NCI-H2171 treated with DMSO at 0.1 percent for 48 hours (cell line): ENCODE results near the gene GPR137.
"Not testable (repeated sequence)": the region's sequence is repeated elsewhere in the genome, so short reads cannot be mapped to it uniquely, and the experiment has no call there.

Experiments
- DNase-seq: peaks from one replicate; lab custom pipeline; 2025; lab: John Stamatoyannopoulos, UW

Gene GPR137

DNA sequence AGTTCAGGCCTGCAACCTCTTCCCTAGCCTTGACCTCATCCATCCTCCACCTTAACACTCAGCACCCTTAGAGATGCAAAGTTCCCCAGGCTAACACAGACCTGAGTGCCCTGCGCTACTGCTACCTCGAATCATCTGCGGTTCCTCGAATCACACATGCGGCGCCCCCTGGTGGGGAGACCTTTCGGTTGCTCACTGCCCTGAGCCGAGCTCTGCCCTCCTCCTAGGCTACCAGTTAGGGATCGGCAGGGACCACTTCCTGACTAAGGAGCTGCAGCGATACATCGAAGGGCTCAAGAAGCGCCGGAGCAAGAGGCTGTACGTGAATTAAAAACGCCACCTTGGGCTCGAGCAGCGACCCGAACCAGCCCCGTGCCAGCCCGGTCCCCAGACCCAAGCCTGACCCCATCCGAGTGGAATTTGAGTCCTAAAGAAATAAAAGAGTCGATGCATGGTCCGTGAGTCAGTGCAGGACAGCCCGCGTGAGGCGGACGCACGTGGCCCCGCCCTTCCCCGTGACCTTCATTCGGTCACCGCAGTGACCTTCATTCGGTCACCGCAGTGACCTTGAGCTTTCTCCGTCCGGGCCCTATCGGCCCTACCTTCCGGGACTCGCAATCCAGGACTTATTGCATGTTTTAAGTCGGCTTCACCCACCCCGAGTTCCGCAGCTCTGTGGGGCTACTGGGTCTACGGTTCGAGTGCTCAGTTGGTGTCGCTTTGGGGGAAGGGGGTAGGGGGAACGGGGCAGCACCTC is 18.8 kb downstream of the GPR137 start:
- DNase-seq = peak; percentile 85

DNA sequence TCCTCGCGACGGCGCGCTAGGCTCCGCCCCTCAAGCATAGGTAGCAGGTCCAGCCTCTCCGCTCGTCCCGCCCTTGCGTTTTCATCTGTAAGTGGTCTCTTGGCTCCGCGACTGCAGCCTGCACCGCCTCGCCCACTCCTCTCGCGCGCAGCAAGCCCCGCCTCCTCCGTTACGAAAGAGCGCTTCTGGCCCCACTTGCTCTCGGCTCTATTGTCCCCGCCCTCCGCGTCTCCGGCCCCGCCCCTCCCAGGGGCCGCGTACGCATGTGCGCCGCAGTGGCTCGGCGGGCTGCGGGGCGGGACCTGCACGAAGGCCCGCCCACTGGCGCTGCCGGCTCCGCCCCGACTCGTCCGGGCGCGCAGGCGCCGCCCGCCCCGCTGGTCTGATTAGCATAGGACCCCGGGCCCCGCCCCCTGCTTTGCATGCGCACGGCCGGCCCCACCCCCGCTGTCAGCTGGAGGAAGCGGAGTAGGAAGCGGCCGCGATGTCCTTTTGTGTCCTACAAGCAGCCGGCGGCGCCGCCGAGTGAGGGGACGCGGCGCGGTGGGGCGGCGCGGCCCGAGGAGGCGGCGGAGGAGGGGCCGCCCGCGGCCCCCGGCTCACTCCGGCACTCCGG is 19.5 kb downstream of the GPR137 start, which contains the start of gene ESRRA:
Gene ESRRA (plus strand): TSS at position 450 of the 616 bp plus-strand sequence. CDS start 1,656 bp downstream, outside the sequence.
- DNase-seq = peak; percentile 99

DNA sequence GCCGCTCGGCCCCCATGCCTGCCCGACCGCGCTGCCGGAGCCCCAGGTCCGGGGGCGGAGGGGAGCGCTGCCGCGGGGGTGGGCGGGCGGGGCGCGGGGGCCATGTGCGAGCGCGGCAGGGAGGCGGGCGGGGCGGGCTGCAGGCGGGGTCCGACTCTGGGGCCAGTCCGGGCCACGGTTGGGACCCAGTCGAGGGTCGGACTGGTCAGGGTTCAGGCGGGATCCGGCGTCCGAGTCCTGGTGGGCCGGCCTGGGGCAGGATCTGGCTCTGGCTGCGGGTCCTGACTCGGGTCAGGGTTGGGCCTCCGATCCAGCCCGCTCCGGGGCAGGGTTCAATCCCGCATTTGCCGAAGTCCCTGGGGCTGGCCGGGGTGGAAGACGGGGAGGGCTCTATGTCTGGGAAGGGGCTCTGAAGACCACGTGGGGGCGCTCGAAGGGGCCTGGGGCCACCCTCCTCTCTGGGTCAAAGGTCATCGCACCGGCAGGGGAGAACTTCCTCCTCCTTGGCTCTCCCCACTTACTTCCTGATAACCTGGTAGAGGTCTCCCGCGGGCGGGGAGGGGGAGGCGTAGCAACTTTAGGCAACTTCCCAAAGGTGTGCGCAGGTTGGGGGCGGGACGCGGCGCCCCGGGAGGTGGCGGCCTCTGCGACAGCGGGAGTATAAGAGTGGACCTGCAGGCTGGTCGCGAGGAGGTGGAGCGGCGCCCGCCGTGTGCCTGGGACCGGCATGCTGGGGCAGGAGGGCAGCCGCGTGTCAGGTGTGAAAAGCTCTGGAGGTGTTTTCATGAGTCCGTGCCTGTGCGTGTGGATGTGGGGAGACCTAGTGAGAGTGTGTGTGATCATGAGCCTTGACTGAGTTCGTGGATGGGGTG is 20.3 kb downstream of the GPR137 start:
- peak; percentile 60 for DNase-seq

DNA sequence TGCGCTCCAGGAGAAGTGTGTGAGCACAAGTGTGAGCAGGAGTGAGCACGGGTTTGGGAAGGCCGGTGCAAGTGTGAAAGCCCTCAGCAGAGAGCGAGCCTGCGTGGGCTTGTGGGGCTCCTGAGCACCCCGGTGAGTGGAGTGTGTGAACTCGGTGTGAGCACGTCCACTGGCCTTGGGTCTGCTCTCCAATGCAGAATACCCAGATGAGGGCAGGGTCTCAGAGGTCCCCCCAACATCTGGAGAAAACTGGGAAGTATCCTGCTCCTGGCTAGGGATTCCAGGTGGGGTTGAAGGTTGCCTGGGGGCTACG is 20.9 kb downstream of the GPR137 start:
- no peak for DNase-seq

DNA sequence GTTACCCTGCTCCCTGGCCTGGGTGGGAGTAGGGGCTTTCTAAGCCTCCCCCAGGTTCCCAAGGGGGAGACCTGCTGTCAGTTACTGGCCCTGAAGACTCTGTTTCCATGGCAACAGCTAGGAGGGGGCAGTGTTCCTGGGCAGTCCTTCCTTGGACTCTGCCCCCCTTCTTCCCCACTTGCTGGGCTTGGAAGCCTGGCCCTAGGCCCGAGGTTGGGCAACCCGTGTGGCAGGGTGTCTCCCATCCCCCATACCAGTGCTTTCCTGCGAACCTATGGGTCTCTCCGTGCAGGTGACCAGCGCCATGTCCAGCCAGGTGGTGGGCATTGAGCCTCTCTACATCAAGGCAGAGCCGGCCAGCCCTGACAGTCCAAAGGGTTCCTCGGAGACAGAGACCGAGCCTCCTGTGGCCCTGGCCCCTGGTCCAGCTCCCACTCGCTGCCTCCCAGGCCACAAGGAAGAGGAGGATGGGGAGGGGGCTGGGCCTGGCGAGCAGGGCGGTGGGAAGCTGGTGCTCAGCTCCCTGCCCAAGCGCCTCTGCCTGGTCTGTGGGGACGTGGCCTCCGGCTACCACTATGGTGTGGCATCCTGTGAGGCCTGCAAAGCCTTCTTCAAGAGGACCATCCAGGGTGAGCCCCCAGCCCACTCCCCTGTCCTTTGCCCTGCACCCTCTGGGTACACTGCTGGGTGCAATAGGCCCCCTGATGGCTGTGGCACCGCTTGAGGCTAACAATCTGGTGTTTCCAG is 21.4 kb downstream of the GPR137 start:
- DNase-seq = no peak

DNA sequence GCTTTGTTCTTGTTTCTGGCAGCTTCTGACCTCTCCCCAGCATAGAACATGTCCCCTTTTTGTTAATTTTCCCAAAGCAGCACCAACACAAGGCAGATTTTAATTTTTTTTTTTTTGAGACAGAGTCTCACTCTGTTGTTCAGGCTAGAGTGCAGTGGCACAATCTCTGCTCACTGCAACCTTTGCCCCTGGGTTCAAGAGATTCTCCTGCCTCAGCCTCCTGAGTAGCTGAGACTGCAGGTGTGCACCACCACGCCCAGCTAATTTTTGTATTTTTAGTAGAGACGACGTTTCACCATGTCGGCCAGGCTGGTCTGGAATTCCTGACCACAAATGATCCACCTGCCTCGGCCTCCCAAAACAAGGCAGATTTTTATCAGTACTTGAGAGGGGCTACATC is 22.1 kb downstream of the GPR137 start:
- DNase-seq = not testable (repeated sequence)

DNA sequence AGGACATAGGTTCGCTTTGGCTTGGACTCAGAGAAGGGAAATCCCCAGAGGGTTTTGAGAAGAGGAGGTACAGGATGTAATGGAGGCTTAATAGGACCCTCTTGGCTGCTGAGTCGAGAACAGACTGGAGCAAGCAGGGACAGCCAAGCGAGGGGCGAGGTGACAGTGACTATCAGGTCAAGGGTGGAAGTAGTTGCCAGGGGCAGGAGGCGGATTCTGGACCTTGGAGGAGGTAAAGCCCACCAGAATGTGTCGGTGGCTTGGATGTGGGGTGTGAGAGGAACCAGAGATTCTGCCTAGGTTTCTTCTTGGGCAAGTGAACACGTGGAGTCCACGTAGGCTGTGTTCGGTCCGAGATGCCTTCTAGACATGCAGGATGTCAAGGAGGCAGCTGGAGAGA is 27.3 kb downstream of the GPR137 start:
- DNase-seq = no peak

DNA sequence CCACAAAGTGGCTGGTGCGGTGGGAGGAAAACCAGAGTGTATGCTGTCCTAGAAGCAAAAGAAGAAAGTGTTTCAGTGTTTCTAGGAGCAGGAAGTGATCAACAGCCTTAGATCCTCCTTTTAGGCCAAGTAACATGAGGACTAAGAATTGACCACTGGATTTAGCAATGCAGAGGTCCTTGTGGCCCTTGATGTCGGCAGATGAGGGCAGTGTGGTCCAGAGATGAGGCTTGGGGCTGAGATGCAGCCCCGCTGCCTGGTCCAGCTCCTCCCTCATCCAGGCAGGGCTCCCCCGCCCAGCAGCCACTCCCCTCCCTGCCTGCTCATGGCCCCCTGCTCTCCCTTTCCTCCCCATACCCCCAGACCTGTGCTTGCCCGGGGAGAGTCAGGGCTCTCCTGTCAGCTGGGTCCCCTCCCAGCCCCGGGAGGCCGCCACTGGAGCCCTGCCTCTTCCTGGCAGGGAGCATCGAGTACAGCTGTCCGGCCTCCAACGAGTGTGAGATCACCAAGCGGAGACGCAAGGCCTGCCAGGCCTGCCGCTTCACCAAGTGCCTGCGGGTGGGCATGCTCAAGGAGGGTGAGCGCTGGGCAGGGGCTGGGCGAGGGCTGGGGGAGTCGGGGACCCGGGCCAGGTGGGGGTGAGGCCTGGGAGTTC is 28.0 kb downstream of the GPR137 start:
- DNase-seq = no peak

DNA sequence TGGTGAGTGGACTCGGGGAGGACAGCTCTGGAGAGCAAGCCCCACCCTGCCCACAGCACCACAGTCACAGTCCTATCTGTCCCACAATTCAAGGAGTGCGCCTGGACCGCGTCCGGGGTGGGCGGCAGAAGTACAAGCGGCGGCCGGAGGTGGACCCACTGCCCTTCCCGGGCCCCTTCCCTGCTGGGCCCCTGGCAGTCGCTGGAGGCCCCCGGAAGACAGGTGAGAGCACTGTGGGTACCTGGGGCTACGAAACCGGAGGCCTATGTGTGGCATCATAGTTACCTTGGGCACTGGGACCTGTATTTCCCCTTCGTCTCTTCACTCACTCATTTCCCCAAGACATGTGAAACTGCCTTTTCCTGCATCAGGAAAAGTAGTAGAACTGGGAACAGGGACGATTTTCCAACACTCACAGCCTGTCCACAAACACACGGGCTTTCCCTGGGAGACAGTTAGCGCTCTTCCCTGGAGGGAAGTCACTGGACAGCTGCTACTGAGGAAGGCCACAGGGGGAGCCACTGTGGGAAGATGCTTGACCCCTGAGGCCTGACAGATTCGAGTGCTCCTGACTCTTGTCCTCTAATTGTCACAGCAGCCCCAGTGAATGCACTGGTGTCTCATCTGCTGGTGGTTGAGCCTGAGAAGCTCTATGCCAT is 28.6 kb downstream of the GPR137 start:
- no peak for DNase-seq

DNA sequence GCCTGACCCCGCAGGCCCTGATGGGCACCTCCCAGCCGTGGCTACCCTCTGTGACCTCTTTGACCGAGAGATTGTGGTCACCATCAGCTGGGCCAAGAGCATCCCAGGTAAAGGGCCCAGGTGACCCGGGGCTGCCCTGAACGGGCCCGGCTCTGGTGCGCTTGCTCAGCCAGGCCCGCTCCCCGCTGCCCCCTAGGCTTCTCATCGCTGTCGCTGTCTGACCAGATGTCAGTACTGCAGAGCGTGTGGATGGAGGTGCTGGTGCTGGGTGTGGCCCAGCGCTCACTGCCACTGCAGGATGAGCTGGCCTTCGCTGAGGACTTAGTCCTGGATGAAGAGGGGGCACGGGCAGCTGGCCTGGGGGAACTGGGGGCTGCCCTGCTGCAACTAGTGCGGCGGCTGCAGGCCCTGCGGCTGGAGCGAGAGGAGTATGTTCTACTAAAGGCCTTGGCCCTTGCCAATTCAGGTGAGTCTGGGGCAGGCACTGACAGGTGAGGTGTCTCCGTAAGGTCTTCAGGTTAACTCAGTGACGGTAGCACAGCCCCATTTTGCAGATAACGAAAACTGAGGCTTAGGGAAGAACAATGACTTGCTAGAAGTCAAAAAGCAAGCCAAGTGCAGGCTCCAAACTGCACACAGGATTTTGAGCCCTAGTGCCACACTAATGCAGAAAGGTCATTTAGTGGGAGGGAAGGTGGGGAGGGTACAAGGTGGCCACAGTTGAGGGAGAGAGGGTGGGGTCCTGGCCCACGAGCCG is 29.3 kb downstream of the GPR137 start:
- no peak for DNase-seq

DNA sequence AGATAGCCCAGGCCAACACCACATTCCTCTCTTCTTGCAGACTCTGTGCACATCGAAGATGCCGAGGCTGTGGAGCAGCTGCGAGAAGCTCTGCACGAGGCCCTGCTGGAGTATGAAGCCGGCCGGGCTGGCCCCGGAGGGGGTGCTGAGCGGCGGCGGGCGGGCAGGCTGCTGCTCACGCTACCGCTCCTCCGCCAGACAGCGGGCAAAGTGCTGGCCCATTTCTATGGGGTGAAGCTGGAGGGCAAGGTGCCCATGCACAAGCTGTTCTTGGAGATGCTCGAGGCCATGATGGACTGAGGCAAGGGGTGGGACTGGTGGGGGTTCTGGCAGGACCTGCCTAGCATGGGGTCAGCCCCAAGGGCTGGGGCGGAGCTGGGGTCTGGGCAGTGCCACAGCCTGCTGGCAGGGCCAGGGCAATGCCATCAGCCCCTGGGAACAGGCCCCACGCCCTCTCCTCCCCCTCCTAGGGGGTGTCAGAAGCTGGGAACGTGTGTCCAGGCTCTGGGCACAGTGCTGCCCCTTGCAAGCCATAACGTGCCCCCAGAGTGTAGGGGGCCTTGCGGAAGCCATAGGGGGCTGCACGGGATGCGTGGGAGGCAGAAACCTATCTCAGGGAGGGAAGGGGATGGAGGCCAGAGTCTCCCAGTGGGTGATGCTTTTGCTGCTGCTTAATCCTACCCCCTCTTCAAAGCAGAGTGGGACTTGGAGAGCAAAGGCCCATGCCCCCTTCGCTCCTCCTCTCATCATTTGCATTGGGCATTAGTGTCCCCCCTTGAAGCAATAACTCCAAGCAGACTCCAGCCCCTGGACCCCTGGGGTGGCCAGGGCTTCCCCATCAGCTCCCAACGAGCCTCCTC is 30.2 kb downstream of the GPR137 start:
- not testable (repeated sequence) for DNase-seq

DNA sequence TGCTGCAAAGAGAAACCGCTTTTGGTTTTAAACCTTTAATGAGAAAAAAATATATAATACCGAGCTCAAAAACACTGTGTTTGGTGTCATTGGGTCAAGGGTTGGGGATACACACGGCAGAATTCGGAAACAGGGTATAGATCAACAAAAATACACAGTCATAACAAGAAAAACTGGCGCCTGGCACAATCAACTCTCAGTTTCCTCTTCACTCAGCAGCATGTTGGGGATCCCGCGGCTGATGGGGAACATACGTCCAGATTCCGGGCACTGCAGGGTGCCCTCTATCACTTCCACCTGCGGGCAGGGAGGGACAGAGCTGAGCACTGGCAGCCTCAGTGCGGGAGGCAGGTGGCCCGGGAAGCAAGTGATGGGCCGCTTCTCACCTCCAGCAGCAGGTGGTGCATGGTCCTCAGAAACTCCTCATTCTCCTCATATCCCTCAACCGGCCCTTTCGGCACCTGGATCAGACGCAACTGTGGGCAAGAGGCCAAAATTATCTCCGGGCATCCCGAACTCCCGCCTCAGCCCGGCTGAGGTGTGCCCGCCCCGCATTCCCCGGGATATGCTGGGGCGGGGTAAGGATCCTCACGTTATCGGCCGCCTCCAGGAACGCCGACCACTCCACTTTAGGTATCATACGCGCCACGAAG is 31.1 kb downstream of the GPR137 start:
- DNase-seq = peak; percentile 82

DNA sequence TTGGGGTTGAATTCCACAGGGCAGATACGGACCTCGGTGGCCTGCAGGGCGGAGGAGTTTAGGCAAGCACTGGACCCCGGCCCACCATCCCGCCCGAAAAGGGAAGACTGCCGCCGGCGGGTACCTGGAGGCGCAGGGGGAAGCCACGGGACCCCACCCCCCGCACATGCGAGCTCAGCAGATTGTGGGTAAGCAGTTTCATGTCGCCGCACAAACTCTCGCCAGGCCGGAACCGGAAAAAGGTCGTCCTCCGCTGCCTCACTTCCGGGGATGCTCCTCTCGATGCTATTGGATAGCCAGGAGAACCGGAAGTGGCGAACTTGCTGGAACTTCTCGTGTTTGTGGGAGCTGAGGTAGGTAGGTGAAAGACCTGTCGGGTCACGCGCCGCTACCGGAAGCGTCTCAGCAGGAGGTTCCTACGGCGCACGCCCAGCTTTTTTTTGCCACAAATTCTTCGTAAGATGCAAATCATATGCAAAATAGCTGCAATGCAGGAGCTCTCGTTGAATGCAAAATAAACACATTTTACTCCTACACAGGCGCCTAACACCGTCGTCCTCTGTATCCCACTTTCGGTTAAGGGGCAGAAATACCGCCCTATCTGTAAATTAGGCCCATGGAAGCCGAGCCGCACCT is 31.8 kb downstream of the GPR137 start, which contains the start of gene TRMT112:
Gene TRMT112 (minus strand): TSS at position 235 of the 636 bp plus-strand sequence. CDS start 33 bp downstream, at position 202.
- peak; percentile 99 for DNase-seq

DNA sequence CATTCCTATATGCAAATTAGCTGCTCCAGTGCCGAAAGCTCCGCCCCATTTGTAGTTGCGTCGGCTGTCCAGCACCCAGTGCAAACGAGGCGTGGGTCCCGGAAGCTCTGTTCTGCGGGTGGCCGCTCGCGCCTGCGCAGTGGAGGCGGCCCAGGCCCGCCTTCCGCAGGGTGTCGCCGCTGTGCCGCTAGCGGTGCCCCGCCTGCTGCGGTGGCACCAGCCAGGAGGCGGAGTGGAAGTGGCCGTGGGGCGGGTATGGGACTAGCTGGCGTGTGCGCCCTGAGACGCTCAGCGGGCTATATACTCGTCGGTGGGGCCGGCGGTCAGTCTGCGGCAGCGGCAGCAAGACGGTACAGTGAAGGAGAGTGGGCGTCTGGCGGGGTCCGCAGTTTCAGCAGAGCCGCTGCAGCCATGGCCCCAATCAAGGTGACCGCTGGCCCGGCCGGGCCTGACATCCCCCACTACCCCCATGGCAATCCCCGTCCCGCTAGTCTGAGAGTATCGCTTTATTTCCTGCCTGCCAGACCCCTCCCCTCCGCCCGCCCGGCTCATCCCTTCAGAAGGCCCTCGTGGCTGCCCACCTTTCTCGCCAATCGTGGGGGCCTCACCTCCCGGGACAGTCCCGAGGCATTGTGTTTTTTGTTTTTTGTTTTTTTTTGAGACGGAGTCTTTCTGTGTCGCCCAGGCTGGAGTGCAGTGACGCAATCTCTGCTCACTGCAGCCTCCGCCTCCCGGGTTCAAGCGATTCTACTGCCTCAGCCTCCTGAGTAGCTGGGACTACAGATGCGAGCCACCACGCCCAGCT is 32.5 kb downstream of the GPR137 start, which contains the start of gene PRDX5:
Gene PRDX5 (plus strand): TSS at position 161 of the 805 bp plus-strand sequence. CDS start 95 bp downstream, at position 256.
- peak; percentile 97 for DNase-seq

DNA sequence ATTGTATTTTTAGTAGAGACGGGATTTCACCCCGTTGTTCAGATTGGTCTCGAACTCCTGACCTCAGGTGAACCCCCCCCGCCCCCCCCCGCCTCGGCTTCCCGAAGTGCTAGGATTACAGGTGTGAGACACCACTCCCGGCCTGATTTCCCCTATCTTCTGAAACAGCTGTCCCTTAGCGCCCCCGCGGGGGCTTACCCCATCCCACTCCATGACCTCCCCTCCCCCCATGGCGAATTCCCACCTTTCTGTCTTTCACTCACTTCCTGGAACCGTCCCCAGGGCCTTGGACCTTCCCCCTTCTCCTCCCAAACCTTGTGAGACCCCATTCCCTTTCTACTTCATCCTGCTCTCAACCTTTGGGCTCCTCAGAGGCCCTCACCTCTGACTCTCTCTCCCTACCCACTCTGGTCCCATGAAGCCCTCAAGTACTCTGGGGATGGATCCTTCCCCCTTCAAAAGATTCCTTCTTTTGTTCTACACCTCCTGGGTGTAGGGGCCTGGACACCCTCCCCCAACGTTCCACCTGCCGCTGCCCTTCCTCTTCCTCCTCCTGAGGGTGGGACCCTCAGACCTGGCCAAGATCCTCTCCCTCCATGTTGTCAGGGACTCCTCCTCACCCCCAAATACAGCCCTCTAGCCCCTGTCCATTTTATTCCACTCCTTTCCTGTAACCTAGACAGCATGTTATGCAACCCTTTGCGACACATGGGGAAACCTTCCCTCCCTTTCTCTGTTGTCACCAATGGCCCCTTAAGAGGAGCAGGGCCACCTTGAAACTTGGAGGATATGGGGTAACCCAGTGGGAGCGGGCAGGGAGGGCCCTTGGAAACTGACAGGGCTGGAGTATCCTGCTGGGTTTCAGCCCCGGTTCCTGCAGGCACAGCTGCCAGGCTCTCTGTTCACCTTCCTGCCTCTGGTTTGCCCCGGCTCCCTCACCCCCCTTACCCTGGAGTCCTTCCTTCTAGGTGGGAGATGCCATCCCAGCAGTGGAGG is 33.4 kb downstream of the GPR137 start:
- peak; percentile 29 for DNase-seq

DNA sequence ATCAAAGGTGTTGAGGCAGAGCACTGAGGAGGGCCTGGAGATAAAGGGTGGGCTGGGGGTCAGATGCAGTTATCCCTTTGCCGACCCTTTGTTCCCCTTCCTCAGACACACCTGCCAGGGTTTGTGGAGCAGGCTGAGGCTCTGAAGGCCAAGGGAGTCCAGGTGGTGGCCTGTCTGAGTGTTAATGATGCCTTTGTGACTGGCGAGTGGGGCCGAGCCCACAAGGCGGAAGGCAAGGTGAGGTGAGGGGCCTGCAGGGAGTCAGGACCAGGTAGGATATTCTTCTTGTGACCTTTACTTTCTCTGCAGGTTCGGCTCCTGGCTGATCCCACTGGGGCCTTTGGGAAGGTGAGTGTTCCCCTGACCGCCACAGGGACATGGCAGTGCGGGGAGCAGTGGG is 34.9 kb downstream of the GPR137 start:
- no peak for DNase-seq
